ENCODE measurements around the gene HIVEP2. TPM values are rescaled to one million over a fixed set of nuclear protein-coding genes. Genes with fewer than 3 reads are reported as not detected.

The HIVEP2 gene
- total and polyA plus RNA-seq, 2 of the 4 experiments (the other 2 are of a cell fraction) = 4.3 to 11.3 TPM

DNA sequence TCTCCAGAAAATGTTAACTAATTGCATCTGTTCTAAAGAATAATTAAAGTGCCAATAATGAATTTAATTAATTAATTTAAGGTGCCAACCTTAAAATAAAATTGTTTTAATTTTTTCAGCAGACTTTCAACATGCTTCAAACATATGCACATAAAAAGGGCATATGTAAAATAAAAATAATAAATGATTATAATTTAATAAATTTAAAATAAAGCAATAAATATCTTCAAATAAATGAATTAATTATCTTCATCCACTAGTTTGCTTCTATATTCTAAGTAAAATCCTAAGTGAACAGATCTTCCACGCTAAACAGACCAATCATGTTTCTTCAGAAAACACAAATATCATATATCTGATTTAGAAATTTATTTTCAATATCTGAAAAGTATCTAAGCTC, 119.2 kb downstream of the HIVEP2 start:
- ATAC-seq (ENCODE audit: low read depth) (no peak), DNase-seq (no peak)
- dilution Hi-C loops (cut with HindIII; ENCODE audit: low sequenced_read_pairs, unreplicated experiment) (no loop called here), intact Hi-C loops (cut with micrococcal nuclease) (no loop called here), in situ Hi-C loops (cut with MboI; ENCODE audit: low sequenced_read_pairs) (no loop called here)
- Histone ChIP-seq H4K5ac (ENCODE audit: low read depth, low read length) (no peak overlapping the region), H3K36me3 (ENCODE audit: control insufficient read depth, insufficient read depth, low read length) (peaks cover 2% of the 10 kb centered on the region; the same call in 1 of the 2 replicates), H3K23ac (ENCODE audit: low read depth, low read length) (no peak overlapping the region), H3K14ac (replicated peaks; ENCODE audit: low read depth, low read length) (no peak overlapping the region), H3K4me3 (ENCODE audit: insufficient read depth, low read depth, low read length) (no peak overlapping the region), H3K9me3 (ENCODE audit: control insufficient read depth, insufficient read depth, low read length) (no peaks in the 10 kb centered on the region), H3K9ac (ENCODE audit: low read depth, low read length) (no peak overlapping the region), H3K56ac (ENCODE audit: extremely low read depth, insufficient read depth, low read length) (no peak overlapping the region), H3K79me1 (ENCODE audit: low read depth in 1 of 2, low read length in 2 of 2) (peaks cover 24 to 56% of the 10 kb centered on the region in 2 experiments), H3K18ac (ENCODE audit: low read depth, low read length) (no peak overlapping the region), H2BK120ac (ENCODE audit: low read depth, low read length) (no peak overlapping the region), H3K4me1 (ENCODE audit: control insufficient read depth, insufficient read depth, low read length) (peaks cover 7% of the 10 kb centered on the region; the same call in 1 of the 2 replicates), H3K27ac (ENCODE audit: insufficient read depth, low read length) (no peak overlapping the region), H2AK5ac (ENCODE audit: low read depth, low read length) (no peak overlapping the region), H2BK15ac (ENCODE audit: low read depth, low read length) (no peak overlapping the region), H3K4me2 (ENCODE audit: low read depth, low read length) (no peak overlapping the region), H2BK5ac (ENCODE audit: low read depth, low read length, poor library complexity, severe bottlenecking) (no peak overlapping the region), H4K91ac (ENCODE audit: insufficient read depth, low read depth, low read length) (no peak overlapping the region), H2BK20ac (ENCODE audit: low read depth, low read length) (no peak overlapping the region), H2AFZ (replicated peaks; ENCODE audit: low read length, poor library complexity) (no peak overlapping the region), H4K20me1 (ENCODE audit: insufficient read depth, low read length) (no peaks in the 10 kb centered on the region), H3K4ac (ENCODE audit: low read depth, low read length) (no peak overlapping the region), H3K27me3 (ENCODE audit: control insufficient read depth, insufficient read depth, low read length) (no peaks in the 10 kb centered on the region), H3K9me1 (ENCODE audit: insufficient read depth, low read length) (peaks cover 6% of the 10 kb centered on the region; the same call in 1 of the 2 replicates), H4K8ac (ENCODE audit: low read depth in 2 of 2, low read length in 2 of 2) (no peak overlapping the region), H2AK9ac (replicated peaks; ENCODE audit: low read depth, low read length, poor library complexity) (no peak overlapping the region)
- POLR2A ChIA-PET (ENCODE audit: unreplicated experiment) = no interaction called here
- CTCF ChIA-PET = no interaction called here
- no CpG with 5 or more reads among the region's 1 CpG for WGBS, 2 experiments (ENCODE audit: extremely low coverage in 2 of 2, insufficient read length in 1 of 2)
- TF ChIP-seq CHD1 (IDR thresholded peaks at IDR 0.05; ENCODE audit: low read depth, low read length) (no peak), SMC3 (IDR thresholded peaks at IDR 0.05; ENCODE audit: low read depth, low read length) (no peak), MXI1 (IDR thresholded peaks at IDR 0.05; ENCODE audit: borderline replicate concordance, low read depth, low read length) (no peak), RFX5 (IDR thresholded peaks at IDR 0.05; ENCODE audit: low read depth, low read length) (no peak), BHLHE40 (IDR thresholded peaks at IDR 0.05; ENCODE audit: low read depth, low read length) (no peak), RAD21 (IDR thresholded peaks at IDR 0.05; ENCODE audit: low read length) (no peak), MAZ (IDR thresholded peaks at IDR 0.05; ENCODE audit: borderline replicate concordance, low read depth, low read length) (no peak)
- TF ChIP-seq, protein P1, sequence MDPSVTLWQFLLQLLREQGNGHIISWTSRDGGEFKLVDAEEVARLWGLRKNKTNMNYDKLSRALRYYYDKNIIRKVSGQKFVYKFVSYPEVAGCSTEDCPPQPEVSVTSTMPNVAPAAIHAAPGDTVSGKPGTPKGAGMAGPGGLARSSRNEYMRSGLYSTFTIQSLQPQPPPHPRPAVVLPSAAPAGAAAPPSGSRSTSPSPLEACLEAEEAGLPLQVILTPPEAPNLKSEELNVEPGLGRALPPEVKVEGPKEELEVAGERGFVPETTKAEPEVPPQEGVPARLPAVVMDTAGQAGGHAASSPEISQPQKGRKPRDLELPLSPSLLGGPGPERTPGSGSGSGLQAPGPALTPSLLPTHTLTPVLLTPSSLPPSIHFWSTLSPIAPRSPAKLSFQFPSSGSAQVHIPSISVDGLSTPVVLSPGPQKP (IDR thresholded peaks at IDR 0.05; ENCODE audit: borderline replicate concordance, low read depth, low read length) = no peak
- no TSS peak for BruUV-seq (replicated peaks)
